ENCODE measurements around the gene OR1N2. TPM values are rescaled to one million over a fixed set of nuclear protein-coding genes. Genes with fewer than 3 reads are reported as not detected.
"Not testable (repeated sequence)": the region's sequence is repeated elsewhere in the genome, so short reads cannot be mapped to it uniquely, and the experiment has no call there.

OR1N2 gene
- total RNA-seq, 1 donor from 2014 or later: not detected

- Histone ChIP-seq H3K79me2 (ENCODE audit: low read depth) (no peaks in the 10 kb centered on the region), H4K20me1 (ENCODE audit: low read depth) (no peaks in the 10 kb centered on the region), H3K27ac (no peak within 1 kb of the TSS), H2AFZ (replicated peaks) (no peak within 1 kb of the TSS), H3K9ac (no peak within 1 kb of the TSS), H3K4me3 (no peak within 1 kb of the TSS), H3K4me1 (no peaks in the 10 kb centered on the region), H3K9me3 (ENCODE audit: low read depth) (peaks cover 21% of the 10 kb centered on the region), H3K4me2 (no peak within 1 kb of the TSS), H3K27me3 (no peaks in the 10 kb centered on the region), H3F3A (ENCODE audit: low read depth) (no peaks in the 10 kb centered on the region), H3K36me3 (no peaks in the 10 kb centered on the region)
- Mint-ChIP-seq H3K36me3 (no peaks in the 10 kb centered on the region), H3K4me3 (no peak within 1 kb of the TSS), H3K27me3 (ENCODE audit: insufficient read depth, low read depth) (peaks cover 6% of the 10 kb centered on the region), H3K27ac (no peak within 1 kb of the TSS), H3K4me1 (no peaks in the 10 kb centered on the region), H3K9me3 (no peaks in the 10 kb centered on the region)
- DNase-seq (ENCODE audit: low spot score): no peak
- TF ChIP-seq EZH2 (IDR thresholded peaks at IDR 0.05) (no peak), EZH2phosphoT487 (IDR thresholded peaks at IDR 0.05) (no peak), CTCF (IDR thresholded peaks at IDR 0.05) (no peak)
Measured at GRCh38 chr9:122518841-122519240, 34.1 kb upstream of the OR1N2 start, which contains the start of gene OR1J4. Gene OR1J4 (plus strand): TSS chr9:122519141. CDS start chr9:122519141, 0 bp downstream.

GRCh38 chr9:122519376-122519775, 33.5 kb upstream of the OR1N2 start:
- TF ChIP-seq EZH2 (IDR thresholded peaks at IDR 0.05) (no peak), CTCF (IDR thresholded peaks at IDR 0.05) (no peak), EZH2phosphoT487 (IDR thresholded peaks at IDR 0.05) (no peak)
- Histone ChIP-seq H2AFZ (replicated peaks) (no peak overlapping the region), H4K20me1 (ENCODE audit: low read depth) (no peaks in the 10 kb centered on the region), H3K4me1 (no peaks in the 10 kb centered on the region), H3K79me2 (ENCODE audit: low read depth) (no peaks in the 10 kb centered on the region), H3K9ac (no peak overlapping the region), H3K27me3 (no peaks in the 10 kb centered on the region), H3K27ac (no peak overlapping the region), H3K9me3 (ENCODE audit: low read depth) (peaks cover 21% of the 10 kb centered on the region), H3K4me3 (no peak overlapping the region), H3F3A (ENCODE audit: low read depth) (no peaks in the 10 kb centered on the region), H3K36me3 (no peaks in the 10 kb centered on the region), H3K4me2 (no peak overlapping the region)
- Mint-ChIP-seq H3K4me1 (no peaks in the 10 kb centered on the region), H3K9me3 (no peaks in the 10 kb centered on the region), H3K27ac (no peak overlapping the region), H3K27me3 (ENCODE audit: insufficient read depth, low read depth) (peaks cover 6% of the 10 kb centered on the region), H3K4me3 (no peak overlapping the region), H3K36me3 (no peaks in the 10 kb centered on the region)
- DNase-seq (ENCODE audit: low spot score): no peak

- no peak overlapping the region for H2AFZ ChIP-seq (replicated peaks)
- H4K20me1 ChIP-seq (ENCODE audit: low read depth): no peaks in the 10 kb centered on the region
- no peaks in the 10 kb centered on the region for H3K9me3 Mint-ChIP-seq
- no peaks in the 10 kb centered on the region for H3K4me1 Mint-ChIP-seq
- peaks cover 14% of the 10 kb centered on the region for H3K9me3 ChIP-seq (ENCODE audit: low read depth)
- peaks cover 9% of the 10 kb centered on the region for H3K27me3 Mint-ChIP-seq (ENCODE audit: insufficient read depth, low read depth)
- no peaks in the 10 kb centered on the region for H3K79me2 ChIP-seq (ENCODE audit: low read depth)
- no peak for TF ChIP-seq EZH2 (IDR thresholded peaks at IDR 0.05)
- no peak overlapping the region for H3K4me3 ChIP-seq
- DNase-seq (ENCODE audit: low spot score): no peak
- H3K36me3 Mint-ChIP-seq: no peaks in the 10 kb centered on the region
- H3K9ac ChIP-seq: no peak overlapping the region
- H3K27me3 ChIP-seq: no peaks in the 10 kb centered on the region
- no peaks in the 10 kb centered on the region for H3K4me1 ChIP-seq
- no peaks in the 10 kb centered on the region for H3K36me3 ChIP-seq
- no peak overlapping the region for H3K27ac Mint-ChIP-seq
- H3K4me2 ChIP-seq: no peak overlapping the region
- no peak overlapping the region for H3K27ac ChIP-seq
- H3F3A ChIP-seq (ENCODE audit: low read depth): no peaks in the 10 kb centered on the region
- H3K4me3 Mint-ChIP-seq: no peak overlapping the region
Measured at GRCh38 chr9:122526602-122527001, 26.3 kb upstream of the OR1N2 start.

GRCh38 chr9:122527193-122527592, 25.7 kb upstream of the OR1N2 start, which contains the start of gene OR1N1:
Gene OR1N1 (minus strand): TSS chr9:122527293. CDS start chr9:122527293, 0 bp downstream.
- no peak within 1 kb of the TSS for H3K27ac ChIP-seq
- no peaks in the 10 kb centered on the region for H3K36me3 Mint-ChIP-seq
- no peaks in the 10 kb centered on the region for H3F3A ChIP-seq (ENCODE audit: low read depth)
- H4K20me1 ChIP-seq (ENCODE audit: low read depth): no peaks in the 10 kb centered on the region
- no peaks in the 10 kb centered on the region for H3K27me3 ChIP-seq
- H3K9me3 Mint-ChIP-seq: no peaks in the 10 kb centered on the region
- no peak within 1 kb of the TSS for H3K4me2 ChIP-seq
- H3K27ac Mint-ChIP-seq: no peak within 1 kb of the TSS
- DNase-seq (ENCODE audit: low spot score): no peak
- no peak within 1 kb of the TSS for H3K4me3 Mint-ChIP-seq
- TF ChIP-seq EZH2 (IDR thresholded peaks at IDR 0.05): no peak
- no peak for TF ChIP-seq CTCF (IDR thresholded peaks at IDR 0.05)
- TF ChIP-seq EZH2phosphoT487 (IDR thresholded peaks at IDR 0.05): no peak
- no peaks in the 10 kb centered on the region for H3K4me1 ChIP-seq
- no peaks in the 10 kb centered on the region for H3K4me1 Mint-ChIP-seq
- H3K4me3 ChIP-seq: no peak within 1 kb of the TSS
- H3K79me2 ChIP-seq (ENCODE audit: low read depth): no peaks in the 10 kb centered on the region
- H3K36me3 ChIP-seq: no peaks in the 10 kb centered on the region
- H3K9me3 ChIP-seq (ENCODE audit: low read depth): peaks cover 14% of the 10 kb centered on the region
- peaks cover 9% of the 10 kb centered on the region for H3K27me3 Mint-ChIP-seq (ENCODE audit: insufficient read depth, low read depth)
- no peak within 1 kb of the TSS for H3K9ac ChIP-seq
- H2AFZ ChIP-seq (replicated peaks): no peak within 1 kb of the TSS

- H4K20me1 ChIP-seq (ENCODE audit: low read depth); H3K4me3 Mint-ChIP-seq; H3K9me3 ChIP-seq (ENCODE audit: low read depth); H3K4me2 ChIP-seq; H3K4me1 Mint-ChIP-seq; H3K4me3 ChIP-seq; H3K36me3 Mint-ChIP-seq; H3K4me1 ChIP-seq; DNase-seq (ENCODE audit: low spot score); H3K79me2 ChIP-seq (ENCODE audit: low read depth); H3K36me3 ChIP-seq; H3K27ac ChIP-seq; H3F3A ChIP-seq (ENCODE audit: low read depth); H3K9ac ChIP-seq; H3K9me3 Mint-ChIP-seq; H2AFZ ChIP-seq (replicated peaks); H3K27me3 ChIP-seq; H3K27ac Mint-ChIP-seq: not testable (repeated sequence)
- peaks cover 19% of the 10 kb centered on the region for H3K27me3 Mint-ChIP-seq (ENCODE audit: insufficient read depth, low read depth)
Measured at GRCh38 chr9:122531157-122531556, 21.8 kb upstream of the OR1N2 start.

Data from neural progenitor cell (in vitro differentiated cells).